Hematopoietic multipotent progenitor cell treated with erythropoietin and hydrocortisone succinate and interleukin-3 and kit ligand, for 17 days (in vitro differentiated cells): ENCODE data around the gene MAD1L1.

Experiments used
- DNase-seq: peaks from one replicate; pipeline ENCODE4 v3.0.0-alpha.2; 2015; ENCODE audit warnings: low spot score

Gene MAD1L1

GRCh38 chr7:1894906-1895663 lies 337.7 kb downstream of the MAD1L1 start:
- DNase-seq = no peak

GRCh38 chr7:1894313-1894900 lies 338.3 kb downstream of the MAD1L1 start:
- DNase-seq = no peak

- no peak for DNase-seq
These were observed 339.3 kb downstream of the MAD1L1 start for GRCh38 chr7:1893451-1893850.

GRCh38 chr7:1893036-1893435 lies 339.7 kb downstream of the MAD1L1 start:
- no peak for DNase-seq

DNA sequence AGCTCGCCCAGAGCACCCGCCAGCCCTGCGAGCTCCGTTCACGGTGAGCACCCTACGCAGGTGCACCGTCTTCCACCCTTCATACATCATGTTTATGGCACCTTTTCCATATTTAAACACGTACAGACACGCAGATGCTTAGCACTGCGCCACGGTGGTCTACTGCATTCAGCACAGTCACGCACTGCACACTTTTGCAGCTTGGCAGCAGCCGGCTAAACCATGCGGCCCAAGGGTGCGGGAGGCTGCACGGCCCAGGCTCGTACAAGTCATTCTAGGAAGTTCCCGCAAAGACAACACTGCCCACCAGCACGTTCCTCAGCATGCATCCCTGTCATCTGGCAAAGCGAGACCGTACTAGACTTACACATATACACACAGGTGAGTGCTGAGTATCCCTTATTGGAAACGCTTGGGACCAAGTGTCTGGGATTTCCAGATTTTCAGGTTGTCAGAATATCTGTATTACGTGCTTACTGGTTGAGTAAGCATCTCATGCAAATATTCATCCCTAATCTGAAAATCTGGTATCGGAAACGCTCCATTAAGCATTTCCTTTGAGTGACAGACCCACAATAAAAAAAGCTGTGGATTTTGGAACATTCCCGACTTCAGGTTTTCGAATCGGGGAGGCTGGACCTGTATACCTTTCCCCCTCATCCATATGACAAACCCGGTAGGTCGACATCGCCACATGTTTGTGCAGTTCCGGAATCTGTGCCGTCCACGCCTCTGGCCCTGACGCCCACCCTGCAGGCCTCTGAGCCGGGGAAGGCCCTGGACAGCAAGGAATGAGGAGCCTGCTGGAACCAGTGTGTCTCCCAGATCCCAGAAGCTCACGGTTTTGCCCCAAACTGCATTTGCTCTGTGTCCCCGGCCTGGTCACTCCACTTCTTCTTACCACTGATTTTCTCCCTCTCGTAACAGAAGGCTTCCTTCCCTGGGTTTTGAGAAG lies 340.5 kb downstream of the MAD1L1 start:
- no peak for DNase-seq

- DNase-seq = no peak
These were observed 342.2 kb downstream of the MAD1L1 start for GRCh38 chr7:1890289-1891235.

GRCh38 chr7:1889556-1890181 lies 343.1 kb downstream of the MAD1L1 start:
- DNase-seq = no peak

- no peak for DNase-seq
These were observed 343.7 kb downstream of the MAD1L1 start for GRCh38 chr7:1889091-1889490.

GRCh38 chr7:1888425-1888824 lies 344.3 kb downstream of the MAD1L1 start:
- no peak for DNase-seq

DNA sequence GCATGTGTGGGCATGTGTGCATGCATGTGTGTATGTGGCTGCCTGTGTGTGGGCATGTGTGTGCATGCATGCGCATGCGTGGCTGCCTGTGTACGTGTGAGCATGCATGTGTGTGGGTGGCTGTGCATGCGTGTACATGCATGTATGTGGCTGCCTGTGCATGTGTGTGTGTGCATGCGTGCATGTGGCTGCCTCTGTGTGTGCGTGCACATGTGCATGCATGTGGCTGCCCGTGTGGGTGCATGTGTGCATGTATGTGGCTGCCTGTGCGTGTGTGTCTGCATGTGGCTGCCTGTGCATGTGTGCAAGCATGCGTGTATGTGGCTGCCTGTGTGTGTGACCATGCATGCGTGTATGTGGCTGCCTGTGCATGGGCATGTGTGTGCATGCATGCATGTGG lies 345.5 kb downstream of the MAD1L1 start:
- no peak for DNase-seq

DNA sequence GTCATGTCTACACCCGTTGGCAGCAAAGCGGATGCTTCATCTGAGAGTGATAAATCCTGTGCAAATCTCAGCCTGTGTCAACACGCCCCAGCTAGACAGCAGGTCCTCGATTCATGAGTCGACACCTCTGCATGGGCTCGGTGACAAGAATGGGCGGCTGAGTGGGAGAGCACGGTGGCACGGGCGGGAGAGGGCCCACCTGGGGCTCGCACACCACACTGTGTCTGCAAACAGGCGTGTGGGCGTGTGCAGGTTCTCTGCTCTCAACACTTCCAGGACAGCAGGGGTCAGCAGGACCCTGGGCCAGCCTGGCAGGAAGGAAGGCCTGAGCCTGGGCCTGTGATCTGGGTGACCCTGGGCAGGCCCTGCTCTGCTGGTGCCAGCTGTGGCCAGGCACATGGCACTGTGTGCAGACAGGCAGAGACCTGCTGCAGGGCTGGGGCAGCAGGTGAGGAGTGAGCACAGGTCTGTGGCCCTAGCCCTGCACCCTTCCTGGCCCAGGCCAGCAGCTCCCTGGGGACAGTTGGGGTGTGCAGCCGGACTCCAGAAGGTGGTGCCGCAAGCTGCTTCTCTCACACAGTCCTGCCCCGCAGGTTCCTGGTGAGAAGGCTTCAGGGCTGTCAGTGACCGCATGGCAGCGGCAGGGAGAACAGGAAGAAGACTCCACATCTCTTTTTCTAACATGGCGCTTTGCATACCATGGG lies 346.2 kb downstream of the MAD1L1 start:
- no peak for DNase-seq

- no peak for DNase-seq
These were observed 347.1 kb downstream of the MAD1L1 start for GRCh38 chr7:1885465-1886226.

DNA sequence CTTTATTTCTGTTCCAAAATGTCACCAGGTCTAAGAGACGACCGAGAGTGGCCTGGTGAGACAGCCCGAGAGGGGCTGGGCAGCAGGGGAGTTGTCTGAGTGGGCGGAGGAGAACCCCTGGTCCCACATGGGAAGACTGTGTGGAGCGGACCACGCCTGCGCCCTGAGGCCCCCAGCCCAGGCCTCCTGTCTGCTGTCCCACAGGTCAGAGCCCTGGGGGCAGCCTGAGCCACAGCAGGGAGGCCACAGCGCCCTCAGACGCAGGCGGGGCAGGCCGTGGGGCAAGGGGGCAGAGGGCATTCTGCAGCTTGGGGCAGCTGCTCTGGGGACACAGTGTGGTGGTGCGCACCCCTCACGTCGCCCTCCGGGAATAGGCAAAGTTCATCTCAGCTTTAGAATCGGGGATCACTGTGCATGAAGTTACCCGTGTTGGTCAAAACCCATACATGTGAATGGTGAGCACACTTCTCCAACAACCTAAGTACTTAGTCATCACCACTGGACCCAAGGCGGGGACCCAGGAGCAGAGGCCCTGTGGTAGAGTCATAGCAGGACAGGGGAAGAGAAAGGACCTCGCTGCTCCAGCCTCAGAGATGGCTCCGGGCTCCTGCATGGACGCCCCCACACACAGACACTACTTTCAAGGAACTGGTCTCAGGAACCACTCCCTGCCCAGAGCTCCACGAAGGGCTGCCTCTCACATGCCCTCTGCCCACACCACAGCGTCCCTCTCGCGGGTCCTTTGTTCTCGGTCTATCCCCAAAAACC lies 348.0 kb downstream of the MAD1L1 start:
- no peak for DNase-seq

GRCh38 chr7:1883834-1884582 lies 348.7 kb downstream of the MAD1L1 start:
- DNase-seq = no peak

GRCh38 chr7:1883031-1883761 lies 349.5 kb downstream of the MAD1L1 start:
- no peak for DNase-seq

GRCh38 chr7:1882451-1882850 lies 350.3 kb downstream of the MAD1L1 start:
- no peak for DNase-seq

- no peak for DNase-seq
These were observed 350.8 kb downstream of the MAD1L1 start for GRCh38 chr7:1881946-1882345.
